Umbilical cord (tissue), 2 donors: ENCODE measurements around the gene DDA1. TPM values are rescaled to one million over a fixed set of nuclear protein-coding genes. Genes with fewer than 3 reads are reported as not detected.

Experiments used
- DNase-seq: peaks from one replicate; pipeline ENCODE4 v3.0.0-alpha.2; 2015; ENCODE audit warnings: low spot score
- total RNA-seq: library from RNA; depleted of rRNA; stranded (reverse); fragments of >200 nt; gene quantifications from one replicate; pipeline ENCODE4 v1.2.3, GENCODE V29; 2014; ENCODE audit warnings: low replicate concordance; ENCODE audit not compliant: insufficient read depth

The DDA1 gene
- total RNA-seq, 1 donor from 2014 or later = 6.5 TPM

DNA sequence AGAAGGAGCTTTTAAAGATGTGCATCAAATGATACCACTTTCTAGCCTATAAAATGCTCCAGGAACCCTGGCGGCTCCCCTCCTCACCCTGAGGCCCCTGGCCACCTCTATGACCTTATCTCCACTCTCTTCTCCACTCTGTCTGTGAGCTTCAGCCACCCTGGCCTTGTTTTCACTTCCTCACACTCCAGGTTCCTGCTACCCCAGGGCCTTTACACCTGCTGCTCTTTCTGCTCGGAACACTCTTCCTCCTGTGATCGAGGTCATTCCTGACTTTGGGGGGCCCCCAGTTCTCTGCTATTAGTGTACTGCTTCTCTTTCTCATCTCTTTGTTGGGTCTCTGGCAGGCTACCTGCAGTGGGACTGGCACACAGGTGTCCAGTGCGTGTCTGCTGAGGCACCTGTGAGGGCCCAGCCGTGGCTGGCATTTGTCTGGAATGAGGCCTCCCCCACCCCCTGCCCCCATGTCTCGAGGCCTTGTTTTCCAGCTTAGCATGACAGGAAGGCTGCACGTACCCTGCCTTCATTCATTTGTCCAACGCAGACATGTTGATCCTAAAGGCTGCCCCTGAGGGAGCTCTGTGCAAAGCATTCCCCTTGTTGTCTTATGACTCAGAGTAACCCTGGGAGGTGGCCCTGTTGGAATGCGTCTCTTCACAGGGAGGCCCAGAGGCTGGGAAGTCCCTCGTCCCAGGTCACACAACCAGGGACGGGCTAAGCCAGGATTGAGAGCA, 2.3 kb downstream of the DDA1 start:
- no peak for DNase-seq

DNA sequence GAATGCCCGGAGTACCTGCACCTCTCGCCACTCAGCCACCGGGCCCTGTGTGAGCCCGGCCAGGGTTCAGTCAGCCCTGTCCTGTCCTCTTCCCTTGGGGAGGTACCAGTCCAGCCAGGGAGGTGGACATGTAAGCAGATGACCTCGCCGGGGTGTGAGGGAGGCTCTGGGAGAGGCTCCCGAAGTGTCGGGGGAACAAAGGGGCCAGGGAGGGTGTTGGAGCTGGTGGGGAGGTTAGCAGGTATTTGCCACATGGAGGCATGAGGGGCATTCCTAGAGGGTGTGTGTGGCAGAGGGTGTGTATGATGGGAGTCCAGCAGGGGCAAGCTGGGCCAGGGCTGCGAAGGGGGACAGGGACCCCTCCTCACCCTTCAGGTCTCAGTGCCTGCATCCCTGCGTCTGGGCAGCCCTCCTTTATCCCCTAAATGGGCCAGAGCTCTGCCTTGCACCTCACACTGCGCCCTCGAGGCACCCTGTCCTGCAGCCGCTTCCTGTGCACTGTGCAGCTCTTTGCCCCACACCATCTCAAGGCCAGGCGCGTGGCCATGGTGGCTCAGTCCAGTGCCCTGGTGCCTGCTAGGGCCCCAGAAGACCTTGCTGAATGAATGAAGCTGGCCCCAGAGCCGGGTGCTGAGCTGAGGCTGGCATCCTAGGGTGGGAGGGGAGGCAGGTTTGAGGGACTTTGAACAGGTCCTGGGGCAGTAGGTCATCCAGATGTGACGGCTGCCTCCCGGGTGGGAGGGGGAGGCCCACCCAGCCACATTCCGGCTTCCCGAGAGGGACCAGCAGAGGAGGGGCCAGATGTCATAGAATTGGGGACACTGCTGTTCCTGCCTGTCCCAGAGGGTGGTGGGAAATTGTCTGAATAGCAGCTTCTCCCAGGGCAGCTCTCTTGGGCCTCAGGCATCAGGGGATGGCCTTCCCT, 3.1 kb downstream of the DDA1 start:
- no peak for DNase-seq

DNA sequence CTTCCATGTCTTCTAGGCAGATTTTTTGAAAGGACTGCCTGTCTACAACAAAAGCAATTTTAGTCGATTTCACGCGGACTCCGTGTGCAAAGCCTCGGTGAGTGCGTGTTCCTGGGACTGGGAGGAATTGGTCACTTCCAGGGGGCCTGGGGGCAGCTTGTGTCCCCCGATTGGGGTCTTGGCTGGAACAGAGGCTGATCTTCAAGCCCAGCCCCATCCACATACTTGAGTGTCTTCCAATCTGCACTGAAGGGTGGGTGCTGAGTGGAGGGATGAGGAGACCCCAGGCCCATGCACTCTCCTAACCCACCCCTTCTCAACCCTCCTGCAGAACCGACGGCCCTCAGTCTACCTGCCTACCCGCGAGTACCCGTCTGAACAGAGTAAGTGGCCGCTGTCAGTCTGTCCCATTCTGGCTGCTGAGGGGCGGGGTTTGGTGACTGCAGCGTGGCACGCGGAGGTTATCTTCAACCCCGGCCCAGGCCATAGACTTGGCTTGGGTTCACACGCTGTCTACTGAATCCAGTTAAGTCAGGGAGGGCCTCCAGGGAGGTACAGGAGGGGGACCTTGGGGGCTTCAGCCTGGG, 4.7 kb downstream of the DDA1 start:
- DNase-seq = no peak

DNA sequence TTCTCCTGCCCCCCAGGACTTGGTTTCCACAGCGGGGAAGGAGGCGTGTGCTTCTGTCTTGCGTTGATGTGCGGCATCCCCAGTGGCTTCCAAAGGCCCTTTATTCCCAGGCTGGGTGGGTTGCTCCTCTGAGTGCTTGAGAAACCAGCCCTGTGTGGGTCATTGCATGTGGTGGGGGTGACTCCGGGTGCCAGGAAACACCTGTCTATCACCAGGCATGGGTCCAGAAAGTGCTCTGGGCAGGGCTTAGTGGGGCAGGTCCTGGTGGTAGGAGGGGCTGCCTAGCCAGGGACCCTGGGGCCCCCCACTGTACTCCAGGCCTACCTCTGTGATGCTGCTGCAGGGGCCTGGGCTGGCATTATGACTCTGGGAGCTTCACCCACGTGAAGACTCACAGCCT, 9.6 kb downstream of the DDA1 start:
- no peak for DNase-seq

DNA sequence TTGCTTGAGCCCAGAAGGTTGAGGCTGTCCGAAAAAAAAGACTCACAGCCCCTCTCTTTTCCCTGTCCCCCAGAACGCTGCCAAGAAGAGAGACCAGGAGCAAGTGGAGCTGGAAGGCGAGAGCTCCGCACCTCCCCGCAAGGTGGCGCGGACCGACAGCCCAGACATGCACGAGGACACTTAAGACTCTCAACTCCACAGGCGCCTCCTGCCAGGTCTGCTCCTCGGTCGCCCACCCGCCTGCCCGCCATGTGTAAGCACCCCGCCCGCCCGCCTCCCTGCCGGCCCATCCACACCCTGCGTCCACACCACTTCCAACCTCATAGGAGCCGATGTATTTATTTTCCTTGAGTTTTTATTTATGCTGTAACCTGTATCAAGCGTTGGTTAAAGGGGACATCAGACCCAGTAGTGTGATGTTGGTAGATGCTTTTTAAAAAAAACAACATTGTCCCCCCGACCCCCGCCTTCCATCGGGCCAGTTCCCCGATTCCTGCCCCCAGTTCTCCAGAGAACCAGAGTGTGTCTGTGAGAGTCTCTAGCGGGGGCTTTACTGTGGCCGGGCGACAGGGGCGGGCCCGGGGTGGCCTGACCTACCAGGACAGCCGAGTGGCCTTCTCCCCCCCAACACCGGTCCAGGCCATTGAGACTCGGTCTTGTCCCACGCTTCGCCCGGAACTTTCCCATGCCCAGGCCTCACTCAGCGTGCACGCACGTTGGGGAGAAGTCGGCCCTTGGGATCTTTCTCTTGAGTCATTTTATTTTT, 10.3 kb downstream of the DDA1 start:
- no peak for DNase-seq

DNA sequence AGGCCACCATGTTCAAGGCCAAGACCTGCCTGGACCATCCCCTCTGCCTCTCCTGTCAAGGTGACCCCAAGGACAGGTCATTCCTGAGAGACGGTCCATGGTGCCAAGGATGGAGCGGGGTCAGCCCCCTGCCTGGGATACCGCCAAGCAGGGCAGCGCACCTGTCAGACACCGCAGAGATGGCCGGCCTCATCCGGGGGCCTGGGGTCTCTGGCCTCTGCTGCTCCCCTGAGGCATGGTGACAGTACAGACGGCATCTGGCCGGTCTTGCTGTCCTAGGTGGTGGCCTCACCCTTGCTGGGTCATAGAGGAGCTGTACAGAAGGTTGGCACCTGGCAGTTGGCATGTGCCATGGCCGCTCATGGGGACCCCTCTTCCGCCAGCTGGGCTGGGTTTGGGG, 11.1 kb downstream of the DDA1 start:
- no peak for DNase-seq

DNA sequence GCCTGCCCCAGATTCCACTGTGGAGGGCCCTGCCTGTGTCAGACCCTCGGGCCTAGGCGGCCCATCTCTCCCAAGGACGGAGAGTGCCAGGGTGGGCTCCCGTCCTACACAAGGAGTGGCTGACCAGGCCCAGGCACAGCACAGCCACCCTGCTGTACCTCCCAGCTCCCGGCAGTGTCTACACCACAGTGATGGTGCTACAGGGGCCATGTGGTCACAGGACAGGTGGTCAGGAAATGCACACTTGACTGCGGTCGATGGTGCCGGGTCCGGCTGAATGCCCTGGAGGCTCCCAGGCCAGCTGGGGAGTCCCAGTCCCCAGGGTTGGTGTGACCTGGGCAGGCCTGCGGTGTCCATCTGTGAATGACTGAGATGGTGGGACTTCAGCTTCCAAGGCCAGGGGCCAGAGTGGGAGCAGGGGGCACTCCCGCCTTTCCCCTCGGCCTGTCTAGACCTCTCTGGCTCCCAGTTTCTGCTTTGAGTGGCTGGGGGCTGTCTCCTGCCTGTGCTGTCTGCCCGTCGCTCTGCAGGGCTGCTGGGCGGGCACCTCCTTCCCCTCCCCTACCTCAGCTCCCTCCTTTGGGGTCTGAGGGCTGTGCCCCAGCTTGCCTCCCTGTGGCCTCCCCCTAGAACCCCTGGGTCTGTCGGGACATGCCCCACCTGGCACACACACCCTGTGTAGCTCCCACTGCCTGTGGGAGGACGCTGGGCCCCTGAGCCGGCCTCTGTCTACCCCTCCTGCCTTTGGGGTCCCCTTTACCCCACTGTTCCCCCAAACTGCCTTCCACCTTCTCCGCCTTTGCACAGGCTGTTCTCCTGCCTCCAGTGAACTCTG, 12.5 kb downstream of the DDA1 start:
- no peak for DNase-seq

DNA sequence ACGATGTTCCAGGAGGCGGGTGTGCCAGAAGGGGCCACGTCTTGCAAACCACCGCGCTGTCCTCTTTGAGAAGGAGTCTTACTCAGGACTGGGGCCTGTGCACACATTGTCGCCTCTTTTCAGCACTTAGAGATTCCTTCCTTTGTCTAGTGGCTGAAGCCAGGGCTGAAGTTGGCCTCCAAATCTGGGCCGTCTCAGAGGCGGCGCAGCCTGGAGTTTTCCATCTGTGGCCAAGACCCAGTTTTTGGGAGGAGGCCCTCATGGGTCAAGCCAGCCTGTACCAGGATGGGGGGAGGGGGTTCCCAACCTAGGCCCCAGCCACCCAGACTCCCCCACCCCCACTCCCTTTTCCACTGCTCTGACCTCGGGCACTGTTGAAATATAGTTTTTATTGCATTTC, 13.5 kb downstream of the DDA1 start:
- no peak for DNase-seq

DNA sequence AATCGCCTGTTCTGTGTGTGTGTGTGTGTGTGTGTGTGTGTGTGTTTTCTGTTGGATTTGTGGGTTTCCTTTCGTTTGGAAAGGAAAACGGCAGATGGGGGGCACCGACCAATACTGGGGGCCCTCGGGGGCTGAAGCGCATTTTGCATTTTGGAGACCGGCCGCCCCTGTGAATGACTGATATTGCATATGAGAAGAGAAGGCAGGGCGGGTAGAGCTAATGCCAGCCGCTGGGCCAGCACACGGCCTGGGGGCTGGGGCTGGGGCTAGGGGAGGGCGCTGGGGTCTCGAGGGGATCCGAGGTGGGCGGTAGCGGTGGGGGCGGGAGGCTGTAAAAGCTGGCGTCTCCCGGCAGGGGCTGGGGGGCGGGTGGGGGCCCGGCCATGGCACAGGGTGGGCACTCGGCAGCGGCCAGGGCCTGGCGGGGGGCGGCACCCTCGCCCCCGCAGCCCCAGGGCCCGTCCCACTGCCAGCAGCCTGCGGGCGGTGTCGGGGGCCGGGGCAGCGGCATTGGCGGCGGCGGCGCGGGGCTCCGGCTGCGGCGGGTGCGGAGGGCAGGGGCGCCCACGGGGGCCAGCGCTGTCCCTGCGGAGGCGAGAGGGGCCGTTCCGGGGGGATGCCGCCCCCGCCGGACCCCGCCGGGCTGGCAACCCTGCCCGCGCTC, 14.1 kb downstream of the DDA1 start:
- DNase-seq = no peak

DNA sequence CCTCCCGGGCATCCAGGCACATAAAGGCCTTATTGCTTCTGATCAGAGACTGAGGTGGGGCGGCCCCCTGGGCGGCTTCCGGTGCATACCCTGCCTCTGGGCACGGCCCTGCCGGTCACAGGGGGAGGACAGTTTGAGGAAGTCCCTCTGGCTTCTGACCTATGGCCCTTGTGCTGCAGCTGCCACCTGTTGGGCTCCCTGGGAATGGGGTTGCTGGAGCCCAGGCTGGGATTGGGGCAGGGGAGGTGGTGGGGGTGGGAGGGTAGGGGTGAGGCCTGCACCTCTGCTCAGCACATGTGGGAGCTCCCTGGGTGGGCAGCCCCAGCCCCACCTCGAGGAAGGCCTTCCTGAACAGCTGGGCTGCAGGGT, 14.6 kb downstream of the DDA1 start:
- no peak for DNase-seq

DNA sequence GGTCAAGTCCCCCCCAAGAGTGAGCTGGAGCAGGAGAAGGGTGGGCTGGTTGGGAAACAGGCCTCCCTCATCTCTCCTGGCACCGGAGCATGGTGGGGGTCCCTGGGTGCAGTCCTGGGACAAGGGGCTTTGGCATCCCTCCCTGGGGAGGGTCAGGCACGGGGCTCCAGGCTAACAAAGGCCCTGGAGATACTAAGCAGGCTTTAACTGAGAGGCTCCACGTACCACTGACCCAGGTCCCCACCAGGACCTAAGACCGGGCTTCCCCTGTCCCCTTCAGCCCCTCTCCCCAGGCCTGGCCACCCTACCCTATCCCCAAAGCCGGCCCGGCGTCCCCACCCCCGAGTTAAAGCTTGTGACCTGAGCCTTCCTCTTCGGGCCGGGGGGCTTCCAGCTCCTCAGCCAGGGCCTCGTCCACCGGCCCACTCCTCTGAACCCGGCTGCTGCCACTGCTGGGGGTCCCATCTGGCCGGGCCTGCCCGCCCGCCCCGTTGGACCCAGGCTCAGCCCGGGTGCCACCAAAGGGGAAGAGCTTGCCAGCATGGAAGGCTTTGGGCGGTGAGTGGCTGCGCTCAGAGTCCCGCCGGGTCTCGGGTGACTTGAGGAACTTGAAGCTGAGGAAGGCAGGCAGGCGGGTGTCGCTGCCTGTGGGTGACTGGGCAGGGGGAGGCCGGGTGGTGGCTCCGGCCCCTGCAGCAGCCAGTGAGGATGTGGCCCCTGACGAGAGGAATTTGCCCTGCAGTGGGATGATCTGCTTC, 15.2 kb downstream of the DDA1 start:
- DNase-seq = no peak

DNA sequence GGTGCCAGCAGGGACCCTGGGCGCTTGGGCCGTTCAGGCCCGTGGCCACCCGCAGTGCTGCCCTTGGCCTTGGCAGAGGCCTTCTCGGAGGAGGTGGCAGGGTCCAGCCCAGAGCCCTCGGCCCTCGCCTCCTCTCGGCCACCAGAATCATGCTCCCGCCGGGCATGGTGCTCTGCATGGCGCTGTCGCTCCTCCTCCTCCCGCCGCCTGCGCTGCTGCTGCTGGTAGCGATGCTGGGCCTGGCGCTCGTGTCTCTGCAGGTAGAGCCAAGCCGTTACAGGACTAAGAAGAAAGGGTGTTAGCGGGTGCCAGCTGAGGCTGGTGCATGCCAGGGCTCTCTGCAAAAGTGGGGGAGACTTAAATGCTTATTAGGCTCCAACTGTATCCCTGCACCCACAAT, 15.8 kb downstream of the DDA1 start:
- DNase-seq = no peak

DNA sequence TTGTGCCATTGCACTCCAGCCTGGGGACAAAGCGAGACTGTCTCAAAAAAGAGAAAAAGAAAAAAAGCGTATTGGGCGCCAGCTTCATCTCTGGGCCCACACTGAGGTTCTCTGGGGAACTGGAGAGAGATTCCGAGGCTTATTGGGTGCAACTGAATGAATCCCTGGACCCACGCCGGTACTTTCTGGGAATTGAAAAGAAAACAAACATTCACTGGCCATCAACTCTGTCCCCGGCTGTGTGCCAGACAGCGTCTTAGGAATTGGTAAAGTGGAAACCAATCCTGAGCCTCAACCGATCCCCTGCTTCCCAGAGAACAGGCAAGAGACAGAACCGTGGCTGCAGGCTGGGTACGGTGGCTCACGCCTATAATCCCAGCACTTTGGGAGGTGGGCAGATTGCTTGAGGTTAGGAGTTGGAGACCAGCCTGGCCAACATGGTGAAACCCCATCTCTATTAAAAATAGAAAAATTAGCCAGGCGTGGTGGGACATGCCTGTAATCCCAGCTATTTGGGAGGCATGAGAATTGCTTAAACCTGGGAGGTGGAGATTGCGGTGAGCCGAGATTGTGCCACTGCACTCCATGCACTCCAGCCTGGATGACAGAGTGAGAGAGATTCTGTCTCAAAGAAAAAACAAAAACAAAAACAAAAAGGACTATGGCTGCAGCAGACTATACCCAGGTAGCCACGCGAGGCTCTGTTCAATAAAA, 16.7 kb downstream of the DDA1 start:
- no peak for DNase-seq

DNA sequence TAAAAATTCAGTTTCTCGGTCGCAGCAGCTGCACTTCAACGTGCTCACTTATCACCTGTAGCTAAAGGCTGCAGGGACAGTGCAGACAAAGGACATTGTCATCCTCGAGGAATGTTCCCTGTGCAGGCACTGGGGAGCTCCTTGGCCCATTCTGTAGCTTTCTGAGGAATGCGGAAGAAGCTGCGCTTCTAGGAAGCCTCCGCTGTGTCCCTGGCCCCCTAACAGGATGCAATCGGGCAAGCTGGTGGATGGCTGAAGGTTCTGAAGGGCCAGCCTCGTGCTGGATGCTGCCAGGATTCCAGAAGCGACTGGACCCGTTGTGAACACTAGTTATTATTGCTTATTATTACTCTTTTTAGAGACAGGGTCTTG, 17.2 kb downstream of the DDA1 start:
- no peak for DNase-seq

DNA sequence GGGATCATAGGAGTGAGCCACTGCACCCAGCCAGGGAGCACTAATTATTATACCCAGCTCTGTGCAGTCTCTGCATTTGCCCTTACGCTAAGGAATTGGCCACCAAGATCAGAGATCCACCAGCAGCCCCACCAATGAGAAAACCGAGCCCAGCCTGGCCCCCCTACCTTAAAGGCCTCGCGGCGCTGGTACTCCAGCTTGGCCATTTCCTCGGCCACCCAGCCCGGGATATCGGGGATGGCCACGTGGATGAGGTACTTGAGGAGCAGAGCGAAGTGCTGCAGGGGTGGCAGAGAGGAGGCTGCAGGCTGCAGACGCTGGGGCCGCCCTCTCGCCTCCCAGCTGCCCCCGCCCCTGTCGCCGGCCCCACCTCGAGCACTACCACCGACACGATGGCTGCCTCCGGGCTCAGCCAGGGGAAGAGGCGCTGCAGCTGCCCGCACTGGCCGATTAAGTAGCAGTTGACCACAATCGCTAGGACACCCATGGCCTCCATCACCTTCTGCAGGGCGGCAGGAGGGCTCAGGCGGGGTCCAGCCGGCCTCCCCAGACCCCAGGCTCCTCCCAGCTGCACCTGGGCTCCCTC, 17.8 kb downstream of the DDA1 start:
- DNase-seq = no peak

DNA sequence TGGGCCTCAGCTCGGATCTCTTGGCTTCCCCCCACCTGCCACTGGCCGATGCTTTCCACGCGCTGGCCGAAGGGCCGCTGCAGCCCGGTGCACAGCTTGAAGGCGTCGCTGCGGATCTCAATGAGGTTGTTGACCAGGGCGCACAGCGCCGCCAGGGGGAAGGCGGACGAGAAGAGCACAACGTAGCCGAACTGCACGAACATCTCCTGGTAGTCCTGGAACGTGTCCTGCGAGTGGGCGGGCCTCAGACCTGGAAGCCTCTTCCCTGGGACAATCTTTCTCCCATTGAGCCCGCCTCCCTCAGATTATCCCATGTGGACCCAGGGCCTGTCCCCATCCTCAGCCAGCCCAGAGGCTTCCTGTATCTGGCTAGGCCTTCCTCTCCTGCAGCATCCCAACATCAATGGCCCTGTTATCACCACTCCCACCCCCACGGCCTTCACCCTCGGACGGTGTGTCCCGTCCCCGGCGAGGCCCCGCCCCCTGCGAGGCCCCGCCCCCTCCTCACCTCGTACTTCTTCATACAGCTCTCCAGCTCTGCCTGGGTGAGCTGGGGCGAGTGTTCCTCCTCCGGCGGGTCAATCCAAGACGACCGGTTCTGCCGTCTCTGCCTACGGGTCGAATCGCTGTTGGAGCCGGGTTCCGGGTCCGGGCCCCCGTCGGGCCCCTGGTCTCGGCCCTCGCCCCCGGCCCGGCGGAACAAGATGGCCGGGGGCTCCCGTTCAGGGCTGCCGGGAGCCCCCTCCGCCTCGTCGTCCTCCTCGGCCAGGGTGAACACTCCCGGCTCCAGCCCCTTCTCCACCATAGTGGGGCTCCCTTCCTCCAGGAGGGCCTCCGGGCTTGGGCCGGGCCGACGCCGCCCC, 18.5 kb downstream of the DDA1 start:
- DNase-seq = peak; percentile 72

DNA sequence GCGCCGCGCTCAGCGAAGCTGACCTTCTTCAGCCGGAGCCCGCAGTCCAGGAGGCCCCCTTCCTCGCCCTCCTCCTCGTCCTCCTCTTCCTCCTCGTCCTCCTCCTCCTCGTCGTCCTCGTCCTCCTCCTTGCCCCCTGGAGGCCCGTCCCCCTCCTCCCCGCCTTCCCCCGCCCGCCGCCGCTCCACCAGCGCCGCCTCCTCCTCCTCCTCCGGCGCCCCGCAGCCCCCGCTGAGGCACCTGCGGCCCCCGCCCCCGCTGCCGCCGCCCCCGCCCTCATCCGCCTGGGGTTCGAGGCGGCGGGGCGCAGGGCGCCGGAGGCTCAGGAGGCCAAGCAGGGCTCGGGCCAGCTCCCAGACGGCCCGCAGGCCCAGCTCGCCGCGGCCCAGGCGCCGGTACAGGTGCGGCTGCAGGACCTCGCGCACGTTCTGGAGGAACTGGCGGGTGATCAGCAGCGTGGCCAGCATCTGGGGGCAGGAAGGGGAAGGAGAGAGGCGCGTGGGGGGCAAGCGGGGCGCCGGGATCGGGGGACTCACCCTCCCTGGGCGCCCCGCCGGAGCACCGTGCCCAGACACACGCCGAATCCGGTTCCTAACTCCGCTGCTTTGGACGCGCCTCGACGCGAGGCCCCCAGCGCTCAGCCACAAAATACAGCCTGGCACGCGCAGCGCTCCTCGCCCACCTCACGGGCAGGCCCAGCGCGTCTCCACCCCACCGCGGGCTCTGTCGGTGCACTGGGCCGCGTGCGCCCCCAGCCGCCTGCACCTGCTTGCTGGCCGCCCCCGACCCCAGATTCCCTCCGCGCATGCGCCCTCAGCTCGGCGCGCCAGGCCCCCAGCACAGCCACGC, 19.4 kb downstream of the DDA1 start:
- no peak for DNase-seq
